B cell (primary cell): ENCODE data around the gene SLC5A12.

Experiments
- CTCF ChIP-seq: fragments of 200-600 bp; IDR thresholded peaks from one replicate; pipeline ENCODE4 v1.8.0; 2022; ENCODE audit warnings: antibody characterized with exemption, mild to moderate bottlenecking
- EZH2 ChIP-seq: IDR thresholded peaks from 2 replicates; pipeline ENCODE4 v1.6.1; 2012; ENCODE audit warnings: borderline replicate concordance, low read depth, mild to moderate bottlenecking, moderate library complexity, low read length; ENCODE audit not compliant: insufficient read depth, poor library complexity, severe bottlenecking

- no peak for TF ChIP-seq CTCF
- TF ChIP-seq EZH2, result no peak
Observed at GRCh38 chr11:26706181-26706580, 15.7 kb downstream of the SLC5A12 start.
